Panc1 (cell line): ENCODE data around the gene B4GALT2. TPM values are rescaled to one million over a fixed set of nuclear protein-coding genes. Genes with fewer than 3 reads are reported as not detected.

Experiments used
- ATAC-seq: fragments of 200-7000 bp; cut with Tn5 transposase; 2 replicates; pipeline ENCODE4 v1.9.1; 2020; ENCODE audit warnings: mild to moderate bottlenecking, moderate library complexity
- BruUV-seq: library from RNA; stranded (reverse); fragments of 400-500 nt; replicated peaks from 2 replicates; lab custom pipeline; 2021; lab: Mats Ljungman, UMichigan
- CTCF ChIA-PET: fragments of 300-600 bp; sonication (Branson Sonifier 250); formaldehyde crosslinking; loops from one replicate; lab custom pipeline; 2022; ENCODE audit warnings: antibody characterized with exemption; lab: Charles Lee
- POLR2A ChIA-PET: fragments of 300-600 bp; sonication (Branson Sonifier 250); formaldehyde crosslinking; loops from one replicate; lab custom pipeline; 2022; ENCODE audit warnings: antibody characterized with exemption; lab: Charles Lee
- DNase-seq: peaks from one replicate; pipeline ENCODE4 v3.0.0-alpha.2; 2010; ENCODE audit warnings: low read depth, low spot score
- H3K27ac ChIP-seq: 2 replicates; pipeline ENCODE4 v1.5.1; 2011; ENCODE audit warnings: mild to moderate bottlenecking, low read length, inconsistent platforms
- H3K27me3 ChIP-seq: fragments of 200-500 bp; sonication (Bioruptor generic); 2 replicates; pipeline ENCODE4 v1.6.0; 2014; ENCODE audit warnings: low read length, inconsistent platforms; ENCODE audit not compliant: control insufficient read depth, insufficient read depth
- H3K36me3 ChIP-seq: fragments of 200-500 bp; sonication (Bioruptor generic); 2 replicates; pipeline ENCODE4 v1.5.1; 2014; ENCODE audit warnings: inconsistent platforms, mild to moderate bottlenecking, low read length, moderate library complexity; ENCODE audit not compliant: control insufficient read depth, insufficient read depth
- H3K4me1 ChIP-seq: 2 replicates; pipeline ENCODE4 v1.5.1; 2011; ENCODE audit warnings: inconsistent platforms, mild to moderate bottlenecking, low read length, moderate library complexity; ENCODE audit not compliant: control insufficient read depth, insufficient read depth
- H3K4me3 ChIP-seq, 2 experiments: 2 replicates each; pipeline ENCODE4 v1.5.1; 2011 to 2012; ENCODE audit warnings: low read depth in 2 of 2, low read length in 2 of 2, mild to moderate bottlenecking in 2 of 2, inconsistent platforms in 1 of 2, moderate library complexity in 1 of 2
- H3K9me3 ChIP-seq: fragments of 200-500 bp; sonication (Bioruptor generic); 2 replicates; pipeline ENCODE4 v1.5.1; 2014; ENCODE audit warnings: low read depth, mild to moderate bottlenecking, inconsistent platforms, low read length, moderate library complexity; ENCODE audit not compliant: control insufficient read depth, insufficient read depth
- POLR2AphosphoS5 ChIP-seq: IDR thresholded peaks from 2 replicates; pipeline ENCODE4 v1.6.1; 2012; ENCODE audit warnings: mild to moderate bottlenecking, low read depth, low read length, moderate library complexity
- SIN3A ChIP-seq: IDR thresholded peaks from 2 replicates; pipeline ENCODE4 v1.6.1; 2012; ENCODE audit warnings: low read depth, mild to moderate bottlenecking, low read length, moderate library complexity, borderline replicate concordance; ENCODE audit not compliant: insufficient read depth
- TCF7L2 ChIP-seq: IDR thresholded peaks from 2 replicates; pipeline ENCODE4 v1.6.1; 2011; ENCODE audit warnings: mild to moderate bottlenecking, low read depth, low read length, inconsistent platforms
- in situ Hi-C: cut with HindIII; loops from 2 replicates; pipeline ENCODE4 v1.10.0; 2016; ENCODE audit warnings: low sequenced_read_pairs, low pct_unique_long_range_greater_than_20kb
- intact Hi-C: fragments of 100-400 bp; cut with micrococcal nuclease; formaldehyde crosslinking; loops from one replicate; pipeline ENCODE4 v1.10.0; 2022; ENCODE audit not compliant: unreplicated experiment
- total RNA-seq: library from RNA; stranded (reverse); gene quantifications from one replicate; pipeline ENCODE4 v1.2.1, GENCODE V29; 2021; ENCODE audit not compliant: unreplicated experiment
- TF ChIP-seq, protein P1 (sequence below): fragments of 450-650 bp; IDR thresholded peaks from 2 replicates; pipeline ENCODE4 v1.5.1; 2017; ENCODE audit warnings: mild to moderate bottlenecking
- TF ChIP-seq, protein P2 (sequence below), 2 experiments: IDR thresholded peaks; 2 replicates each; pipeline ENCODE4 v1.6.1; 2011 to 2012; ENCODE audit warnings: low read depth in 2 of 2, control low read depth in 1 of 2, low read length in 1 of 2, mild to moderate bottlenecking in 1 of 2, moderate library complexity in 1 of 2; ENCODE audit not compliant: insufficient read depth in 1 of 2

B4GALT2 gene
- total RNA-seq, 1 experiment from 2014 or later = 90.1 TPM

DNA sequence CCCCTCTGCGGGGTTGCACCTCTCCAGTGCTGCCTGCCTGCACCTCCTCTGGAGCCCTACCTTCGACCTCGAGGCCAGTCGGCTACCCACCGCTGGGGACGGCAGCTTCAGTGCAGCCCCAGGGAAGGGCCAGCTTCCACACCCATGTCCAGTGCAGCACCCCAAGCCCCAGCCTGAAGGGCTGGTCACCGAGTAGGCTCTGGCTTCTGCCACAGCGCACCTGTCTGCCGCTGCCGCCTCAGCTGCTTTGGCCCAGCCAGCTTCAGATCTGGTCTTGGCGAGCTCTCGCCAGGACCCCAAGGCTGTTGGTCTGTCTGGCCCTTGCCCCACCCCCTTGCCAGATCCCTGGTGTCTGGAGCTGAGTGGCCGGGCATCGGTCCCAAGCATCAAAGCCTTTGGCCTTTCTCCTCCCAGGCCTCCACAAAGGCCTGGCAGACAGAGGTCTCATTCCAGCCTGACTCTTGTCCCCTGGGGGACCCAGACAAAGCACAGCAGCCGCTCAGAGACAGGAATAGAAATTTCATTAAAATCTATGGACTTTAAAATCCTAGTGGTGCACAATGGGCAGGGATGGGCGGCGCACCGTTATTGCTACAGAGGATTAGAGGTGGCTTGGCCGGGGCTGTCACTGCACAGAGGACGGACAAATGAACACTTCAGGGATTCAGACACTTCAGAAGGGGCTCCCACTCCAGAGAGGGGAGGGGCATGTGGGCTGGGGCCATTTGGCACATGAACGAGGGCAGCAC lies 17.1 kb downstream of the B4GALT2 start:
- H3K9me3 ChIP-seq = no peaks in the 10 kb centered on the region
- no peaks in the 10 kb centered on the region for H3K27me3 ChIP-seq
- peaks cover 6% of the 10 kb centered on the region for H3K4me1 ChIP-seq
- POLR2A ChIA-PET = no interaction called here
- intact Hi-C loops (no loop called here), in situ Hi-C loops (no loop called here)
- ATAC-seq = no peak
- TF ChIP-seq POLR2AphosphoS5 = no peak
- no peak for TF ChIP-seq TCF7L2
- TF ChIP-seq SIN3A = no peak
- TF ChIP-seq, protein P1, sequence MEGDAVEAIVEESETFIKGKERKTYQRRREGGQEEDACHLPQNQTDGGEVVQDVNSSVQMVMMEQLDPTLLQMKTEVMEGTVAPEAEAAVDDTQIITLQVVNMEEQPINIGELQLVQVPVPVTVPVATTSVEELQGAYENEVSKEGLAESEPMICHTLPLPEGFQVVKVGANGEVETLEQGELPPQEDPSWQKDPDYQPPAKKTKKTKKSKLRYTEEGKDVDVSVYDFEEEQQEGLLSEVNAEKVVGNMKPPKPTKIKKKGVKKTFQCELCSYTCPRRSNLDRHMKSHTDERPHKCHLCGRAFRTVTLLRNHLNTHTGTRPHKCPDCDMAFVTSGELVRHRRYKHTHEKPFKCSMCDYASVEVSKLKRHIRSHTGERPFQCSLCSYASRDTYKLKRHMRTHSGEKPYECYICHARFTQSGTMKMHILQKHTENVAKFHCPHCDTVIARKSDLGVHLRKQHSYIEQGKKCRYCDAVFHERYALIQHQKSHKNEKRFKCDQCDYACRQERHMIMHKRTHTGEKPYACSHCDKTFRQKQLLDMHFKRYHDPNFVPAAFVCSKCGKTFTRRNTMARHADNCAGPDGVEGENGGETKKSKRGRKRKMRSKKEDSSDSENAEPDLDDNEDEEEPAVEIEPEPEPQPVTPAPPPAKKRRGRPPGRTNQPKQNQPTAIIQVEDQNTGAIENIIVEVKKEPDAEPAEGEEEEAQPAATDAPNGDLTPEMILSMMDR = no peak
- TF ChIP-seq, protein P2, sequence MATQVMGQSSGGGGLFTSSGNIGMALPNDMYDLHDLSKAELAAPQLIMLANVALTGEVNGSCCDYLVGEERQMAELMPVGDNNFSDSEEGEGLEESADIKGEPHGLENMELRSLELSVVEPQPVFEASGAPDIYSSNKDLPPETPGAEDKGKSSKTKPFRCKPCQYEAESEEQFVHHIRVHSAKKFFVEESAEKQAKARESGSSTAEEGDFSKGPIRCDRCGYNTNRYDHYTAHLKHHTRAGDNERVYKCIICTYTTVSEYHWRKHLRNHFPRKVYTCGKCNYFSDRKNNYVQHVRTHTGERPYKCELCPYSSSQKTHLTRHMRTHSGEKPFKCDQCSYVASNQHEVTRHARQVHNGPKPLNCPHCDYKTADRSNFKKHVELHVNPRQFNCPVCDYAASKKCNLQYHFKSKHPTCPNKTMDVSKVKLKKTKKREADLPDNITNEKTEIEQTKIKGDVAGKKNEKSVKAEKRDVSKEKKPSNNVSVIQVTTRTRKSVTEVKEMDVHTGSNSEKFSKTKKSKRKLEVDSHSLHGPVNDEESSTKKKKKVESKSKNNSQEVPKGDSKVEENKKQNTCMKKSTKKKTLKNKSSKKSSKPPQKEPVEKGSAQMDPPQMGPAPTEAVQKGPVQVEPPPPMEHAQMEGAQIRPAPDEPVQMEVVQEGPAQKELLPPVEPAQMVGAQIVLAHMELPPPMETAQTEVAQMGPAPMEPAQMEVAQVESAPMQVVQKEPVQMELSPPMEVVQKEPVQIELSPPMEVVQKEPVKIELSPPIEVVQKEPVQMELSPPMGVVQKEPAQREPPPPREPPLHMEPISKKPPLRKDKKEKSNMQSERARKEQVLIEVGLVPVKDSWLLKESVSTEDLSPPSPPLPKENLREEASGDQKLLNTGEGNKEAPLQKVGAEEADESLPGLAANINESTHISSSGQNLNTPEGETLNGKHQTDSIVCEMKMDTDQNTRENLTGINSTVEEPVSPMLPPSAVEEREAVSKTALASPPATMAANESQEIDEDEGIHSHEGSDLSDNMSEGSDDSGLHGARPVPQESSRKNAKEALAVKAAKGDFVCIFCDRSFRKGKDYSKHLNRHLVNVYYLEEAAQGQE (IDR thresholded peaks at IDR 0.05; ENCODE audit: insufficient read depth in 1 of 2, low read depth in 2 of 2, low read length in 1 of 2) = no peak
- CTCF ChIA-PET = interaction anchor here (0.6 kb wide), 1 partner anchor 17 kb away, joined by 3 read pairs; no protein-coding TSS in a partner anchor
- no peak overlapping the region for H3K27ac ChIP-seq
- BruUV-seq = no TSS peak
- H3K4me3 ChIP-seq = no peak overlapping the region
- no peak for DNase-seq
- no peaks in the 10 kb centered on the region for H3K36me3 ChIP-seq

DNA sequence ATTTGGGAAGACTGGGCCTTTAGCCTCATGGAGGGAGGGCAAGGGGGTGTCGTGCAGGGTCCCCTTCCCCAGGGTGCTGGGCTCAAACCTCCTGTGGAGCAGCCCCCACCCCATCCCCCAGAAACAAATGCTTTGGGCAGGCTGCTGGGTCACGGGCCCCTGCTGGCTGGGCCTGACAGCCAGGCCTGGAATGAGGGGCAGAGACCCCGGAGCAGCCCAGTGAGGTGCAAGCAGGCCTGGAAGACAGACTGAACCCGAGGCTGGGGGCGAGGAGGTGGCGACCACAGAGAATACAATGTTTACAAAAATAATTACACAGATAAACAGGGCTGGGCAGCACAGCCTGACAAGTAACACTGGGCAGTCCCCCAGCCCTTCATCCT lies 17.7 kb downstream of the B4GALT2 start:
- H3K4me1 ChIP-seq = peaks cover 5% of the 10 kb centered on the region; the same call in 1 of the 2 replicates
- in situ Hi-C loops = no loop called here
- POLR2A ChIA-PET = no interaction called here

More for the DNA sequence above, 17.7 kb downstream of the B4GALT2 start:
- Histone ChIP-seq H3K36me3 (no peaks in the 10 kb centered on the region), H3K27ac (no peak overlapping the region), H3K27me3 (no peaks in the 10 kb centered on the region), H3K9me3 (no peaks in the 10 kb centered on the region), H3K4me3 (no peak overlapping the region)
- BruUV-seq = no TSS peak
- TF ChIP-seq, protein P1 = no peak
- TF ChIP-seq POLR2AphosphoS5 = no peak
- no peak for TF ChIP-seq SIN3A
- TF ChIP-seq TCF7L2 = no peak
- TF ChIP-seq, protein P2 (IDR thresholded peaks at IDR 0.05; ENCODE audit: insufficient read depth in 1 of 2, low read depth in 2 of 2, low read length in 1 of 2) = no peak
- intact Hi-C loops = no loop called here
- CTCF ChIA-PET = interaction anchor here (0.6 kb wide), 1 partner anchor 17 kb away, joined by 3 read pairs; no protein-coding TSS in a partner anchor
- DNase-seq (no peak), ATAC-seq (no peak)
